ENCODE data around the gene WBP2.

DNA sequence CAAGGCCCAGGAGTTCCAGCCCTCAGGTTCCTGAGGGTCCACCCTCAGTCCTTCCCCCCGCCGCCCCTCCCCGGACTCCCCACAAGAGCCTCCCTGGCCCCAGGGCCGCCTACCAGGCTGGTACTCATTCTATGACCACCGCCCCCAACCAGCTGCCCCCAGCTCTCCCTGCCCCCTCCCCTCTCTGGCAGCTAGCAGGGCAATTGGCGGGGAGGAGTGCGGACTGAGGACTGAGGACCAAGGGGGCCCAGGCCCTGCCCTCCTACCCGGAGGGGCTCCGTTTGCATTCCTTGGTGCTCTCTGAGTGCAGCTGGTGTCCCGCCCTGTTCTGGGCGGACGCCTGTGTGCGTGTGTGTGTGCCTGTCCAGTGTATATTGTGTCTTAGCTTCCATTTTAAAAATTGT is 30.0 kb downstream of the WBP2 start:
- TF ChIP-seq, protein P1, sequence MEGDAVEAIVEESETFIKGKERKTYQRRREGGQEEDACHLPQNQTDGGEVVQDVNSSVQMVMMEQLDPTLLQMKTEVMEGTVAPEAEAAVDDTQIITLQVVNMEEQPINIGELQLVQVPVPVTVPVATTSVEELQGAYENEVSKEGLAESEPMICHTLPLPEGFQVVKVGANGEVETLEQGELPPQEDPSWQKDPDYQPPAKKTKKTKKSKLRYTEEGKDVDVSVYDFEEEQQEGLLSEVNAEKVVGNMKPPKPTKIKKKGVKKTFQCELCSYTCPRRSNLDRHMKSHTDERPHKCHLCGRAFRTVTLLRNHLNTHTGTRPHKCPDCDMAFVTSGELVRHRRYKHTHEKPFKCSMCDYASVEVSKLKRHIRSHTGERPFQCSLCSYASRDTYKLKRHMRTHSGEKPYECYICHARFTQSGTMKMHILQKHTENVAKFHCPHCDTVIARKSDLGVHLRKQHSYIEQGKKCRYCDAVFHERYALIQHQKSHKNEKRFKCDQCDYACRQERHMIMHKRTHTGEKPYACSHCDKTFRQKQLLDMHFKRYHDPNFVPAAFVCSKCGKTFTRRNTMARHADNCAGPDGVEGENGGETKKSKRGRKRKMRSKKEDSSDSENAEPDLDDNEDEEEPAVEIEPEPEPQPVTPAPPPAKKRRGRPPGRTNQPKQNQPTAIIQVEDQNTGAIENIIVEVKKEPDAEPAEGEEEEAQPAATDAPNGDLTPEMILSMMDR (IDR thresholded peaks at IDR 0.05) = no peak
- TF ChIP-seq POLR2A (IDR thresholded peaks at IDR 0.05) = no peak

All from thyroid gland (tissue), 4 donors.